HepG2 (cell line): ENCODE results near the gene SLFN13.

ENCODE experiments used
- ATF2 ChIP-seq: sonication (generic); formaldehyde crosslinking; IDR thresholded peaks from 2 replicates; pipeline ENCODE4 v1.4.0; 2020; ENCODE audit warnings: missing genetic modification reagents
- CTCF ChIP-seq: sonication (generic); formaldehyde crosslinking; IDR thresholded peaks from 2 replicates; pipeline ENCODE4 v1.5.0; 2020; ENCODE audit warnings: mild to moderate bottlenecking, missing genetic modification reagents, moderate library complexity
- JUN ChIP-seq: sonication (generic); formaldehyde crosslinking; IDR thresholded peaks from 2 replicates; pipeline ENCODE4 v1.4.0; 2020; ENCODE audit warnings: mild to moderate bottlenecking, missing genetic modification reagents
- MXI1 ChIP-seq: IDR thresholded peaks from 3 replicates; pipeline ENCODE4 v1.6.1; 2012; ENCODE audit warnings: low read depth, low read length, inconsistent platforms, borderline replicate concordance
- NFYB ChIP-seq: sonication (generic); formaldehyde crosslinking; IDR thresholded peaks from 2 replicates; pipeline ENCODE4 v1.4.0; 2020; ENCODE audit warnings: missing genetic modification reagents
- SNRNP70 ChIP-seq: fragments of 200-400 bp; formaldehyde crosslinking; IDR thresholded peaks from 2 replicates; pipeline ENCODE4 v1.6.1; 2017; ENCODE audit warnings: mild to moderate bottlenecking, low read depth, low read length, moderate library complexity
- ZNF12 ChIP-seq: sonication (generic); formaldehyde crosslinking; IDR thresholded peaks from 2 replicates; pipeline ENCODE4 v1.5.0; 2020; ENCODE audit warnings: missing genetic modification reagents

- TF ChIP-seq JUN (CRISPR knock-in tag) (no peak), ZNF12 (CRISPR knock-in tag) (no peak), ATF2 (CRISPR knock-in tag) (no peak), CTCF (no peak), NFYB (no peak), MXI1 (no peak), SNRNP70 (no peak)
Measured at GRCh38 chr17:35489944-35490343, 41.4 kb upstream of the SLFN13 start.
